ENCODE data around the gene NOB1. TPM values are rescaled to one million over a fixed set of nuclear protein-coding genes. Genes with fewer than 3 reads are reported as not detected.

NOB1 gene
- total RNA-seq, 1 experiment from 2014 or later = 101 TPM

- no peak overlapping the region for H2AK5ac ChIP-seq (ENCODE audit: insufficient read length, low read length)
- no peak overlapping the region for H3K9ac ChIP-seq (ENCODE audit: extremely low read depth, insufficient read length, low read length)
- H3K9me3 ChIP-seq (ENCODE audit: control insufficient read depth, low read depth, low read length) = no peaks in the 10 kb centered on the region
- no peak overlapping the region for H3K27ac Mint-ChIP-seq
- H3K18ac ChIP-seq (ENCODE audit: insufficient read length, low read depth, low read length) = no peak overlapping the region
- H3K4me1 ChIP-seq (ENCODE audit: insufficient read depth, low read length) = no peaks in the 10 kb centered on the region
- peaks cover 4% of the 10 kb centered on the region in 2 experiments for H3K4me1 Mint-ChIP-seq
- H3K27me3 ChIP-seq (ENCODE audit: insufficient read depth, low read length) = no peaks in the 10 kb centered on the region
- H4K91ac ChIP-seq (ENCODE audit: insufficient read length, low read depth, low read length) = no peak overlapping the region
- H2BK120ac ChIP-seq (ENCODE audit: low read depth, low read length, poor library complexity, severe bottlenecking) = no peak overlapping the region
- H3K27me3 Mint-ChIP-seq (ENCODE audit: low read depth) = no peaks in the 10 kb centered on the region
- no peak overlapping the region for H2AFZ ChIP-seq (ENCODE audit: low read length)
- H3K4ac ChIP-seq (ENCODE audit: low read depth, low read length) = no peak overlapping the region
- H3T11ph ChIP-seq (ENCODE audit: low read length) = no peak overlapping the region
- H2BK20ac ChIP-seq (ENCODE audit: low read depth, low read length, poor library complexity, severe bottlenecking) = no peak overlapping the region
- no peaks in the 10 kb centered on the region for H3K9me3 Mint-ChIP-seq
- no peak overlapping the region for H3K23ac ChIP-seq (ENCODE audit: insufficient read length, low read depth, low read length)
- no peak overlapping the region for H2BK5ac ChIP-seq (ENCODE audit: insufficient read length, low read length)
- no peaks in the 10 kb centered on the region for H3K23me2 ChIP-seq (ENCODE audit: insufficient read length, low read depth, low read length, poor library complexity, severe bottlenecking)
- H2BK12ac ChIP-seq (ENCODE audit: insufficient read length, low read depth, low read length) = no peak overlapping the region
- no peaks in the 10 kb centered on the region for H4K20me1 ChIP-seq (ENCODE audit: control insufficient read depth, insufficient read depth, insufficient read length)
- H4K5ac ChIP-seq (ENCODE audit: insufficient read length, low read depth, low read length) = no peak overlapping the region
- H3K79me1 ChIP-seq (ENCODE audit: insufficient read depth, low read depth, low read length, poor library complexity, severe bottlenecking) = no peaks in the 10 kb centered on the region
- no peak overlapping the region for H3K4me2 ChIP-seq (ENCODE audit: insufficient read depth, insufficient read length, low read length)
- no peak overlapping the region for H2BK15ac ChIP-seq (ENCODE audit: low read depth, low read length)
- H3K27ac ChIP-seq (ENCODE audit: insufficient read length, low read depth, low read length) = no peak overlapping the region
- no peak overlapping the region for H3K4me3 Mint-ChIP-seq
- no peak for DNase-seq
- H3K79me2 ChIP-seq (ENCODE audit: insufficient read depth, low read length) = no peaks in the 10 kb centered on the region
- H3K36me3 Mint-ChIP-seq (ENCODE audit: insufficient read depth in 1 of 3, low read depth in 3 of 3) = peaks cover 0 to 2% (median 0%) of the 10 kb centered on the region in 3 experiments; a peak in 2 of 7 replicates
- no peak overlapping the region for H3K56ac ChIP-seq (ENCODE audit: insufficient read length, low read depth, low read length)
- H4K8ac ChIP-seq (replicated peaks; ENCODE audit: insufficient read length, low read depth, low read length) = no peak overlapping the region
- TF ChIP-seq CTCF (conservative IDR thresholded peaks at IDR 0.05) = no peak
- H3K14ac ChIP-seq (ENCODE audit: insufficient read depth, low read length) = no peak overlapping the region
Measured at GRCh38 chr16:69701452-69701851, 53.3 kb downstream of the NOB1 start.

Measured in H9 (cell line).